Stomach (tissue), 9 donors: ENCODE measurements around the gene SGCG. TPM values are rescaled to one million over a fixed set of nuclear protein-coding genes. Genes with fewer than 3 reads are reported as not detected.
A peak's percentile ranks its signal among the peaks of the same experiment; 100 is the strongest.

Source experiments
- DNase-seq, 2 donors: peaks; one replicate each; pipeline versions ENCODE4 v3.0.0 to v3.0.0-alpha.2; 2013 to 2019
- H3K27ac ChIP-seq, 5 donors: fragments of 200-600 bp in 4 of 5; sonication (generic) in 4 of 5; one replicate each; pipeline ENCODE4 v1.5.1; 2013 to 2019; ENCODE audit warnings: mild to moderate bottlenecking in 1 of 5, moderate library complexity in 1 of 5
- H3K27me3 ChIP-seq, 3 donors: fragments of 200-600 bp; sonication (generic); one replicate each; pipeline ENCODE4 v1.5.1; 2017 to 2019; ENCODE audit warnings: mixed run types in 1 of 3
- H3K36me3 ChIP-seq, 4 donors: fragments of 200-600 bp; sonication (generic); 1 replicate in 3 of 4; 2 replicates in 1 of 4; pipeline ENCODE4 v1.5.1; 2016 to 2019
- H3K4me1 ChIP-seq, 4 donors: fragments of 200-600 bp; sonication (generic); one replicate each; pipeline ENCODE4 v1.5.1; 2016 to 2019
- H3K4me3 ChIP-seq, 4 donors: fragments of 200-600 bp; sonication (generic) in 3 of 4; one replicate each; pipeline ENCODE4 v1.5.1; 2016 to 2019; ENCODE audit warnings: mild to moderate bottlenecking in 1 of 4
- H3K9me3 ChIP-seq, 4 donors: fragments of 200-600 bp; sonication (generic); one replicate each; pipeline ENCODE4 v1.5.1; 2016 to 2019
- EP300 ChIP-seq: sonication (generic); formaldehyde crosslinking; IDR thresholded peaks from one replicate; pipeline ENCODE4 v1.6.1; 2017; ENCODE audit warnings: antibody characterized with exemption
- POLR2A ChIP-seq, 4 donors: fragments of 450-650 bp; IDR thresholded peaks; one replicate each; pipeline ENCODE4 v1.6.1; 2016; ENCODE audit warnings: antibody characterized with exemption in 4 of 4, control low read depth in 2 of 4, mild to moderate bottlenecking in 1 of 4, moderate library complexity in 1 of 4
- POLR2AphosphoS5 ChIP-seq, 3 donors: sonication (generic); formaldehyde crosslinking; IDR thresholded peaks; one replicate each; pipeline ENCODE4 v1.6.1; 2016; ENCODE audit warnings: antibody characterized with exemption in 3 of 3
- WGBS, 5 donors: extraction: QIAGEN DNeasy Blood & Tissue Kit in 3 of 5; methylation state at CpG; one replicate each; pipeline versions ENCODE4 v1.1.5 to v1.1.7; 2013 to 2018; 5-methylcytosine and 5-hydroxymethylcytosine counted together
- intact Hi-C: fragments of 100-400 bp; cut with DNase I; formaldehyde crosslinking; loops from one replicate; pipeline ENCODE4 v1.15.1; 2023; ENCODE audit warnings: low total_unique reads
- polyA plus RNA-seq, 3 donors: library from polyadenylated mRNA; stranded (reverse); fragments of 200-250 nt; gene quantifications; one replicate each; pipeline ENCODE4 v1.2.3, GENCODE V29; 2013
- total RNA-seq, 5 donors: library from RNA; depleted of rRNA; stranded (reverse); fragments of >200 nt; gene quantifications; one replicate each; pipeline versions ENCODE4 v1.1.0 to v1.2.3, GENCODE V29; 2014 to 2016
- TF ChIP-seq, protein P1 (sequence below), 7 experiments: fragments of 450-650 bp in 4 of 7; fragments of 200-600 bp in 3 of 7; sonication (generic) in 3 of 7; IDR thresholded peaks; one replicate each; pipeline ENCODE4 v1.5.1; 2016 to 2019; ENCODE audit warnings: antibody characterized with exemption in 7 of 7, control low read depth in 2 of 7, mild to moderate bottlenecking in 1 of 7
- donor health status: healthy with polysubstance abuse.
- donor health status: Bipolar disorder and iron deficiency.
- donor health status: healthy.

Gene SGCG
- total and polyA plus RNA-seq, 8 donors = 0.15 to 3.5 (median 0.92) TPM; not detected in 5

GRCh38 chr13:23349161-23349897, 168.6 kb downstream of the SGCG start:
- H3K27ac ChIP-seq = no peak overlapping the region

DNA sequence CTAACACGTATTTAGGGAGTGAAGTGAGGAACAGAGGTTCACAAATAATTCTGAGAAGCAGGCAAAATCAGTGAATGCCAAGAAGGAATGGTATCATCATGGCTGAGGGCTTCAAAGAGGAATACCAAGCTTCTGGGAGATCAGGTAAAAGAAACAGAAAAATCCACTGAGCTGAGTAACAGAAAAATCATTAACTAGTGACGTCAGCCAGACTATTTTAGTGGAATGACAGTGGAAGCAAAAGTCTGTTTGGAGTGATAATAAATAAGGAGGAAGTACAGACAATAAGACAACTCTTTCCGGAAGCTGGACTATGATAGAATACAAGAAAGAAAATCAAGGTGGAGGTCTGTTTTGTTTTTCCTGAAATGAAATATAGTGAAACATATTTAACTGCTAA, 169.2 kb downstream of the SGCG start:
- Histone ChIP-seq H3K27me3 (no peaks in the 10 kb centered on the region), H3K4me3 (no peak overlapping the region), H3K9me3 (no peaks in the 10 kb centered on the region), H3K27ac (no peak overlapping the region), H3K36me3 (peaks cover 2 to 69% (median 33%) of the 10 kb centered on the region in 4 donors), H3K4me1 (peaks cover 0 to 9% (median 4%) of the 10 kb centered on the region in 4 donors)
- intact Hi-C loops = no loop called here
- 77 to 83% (median 82%) methylated on average over 3 of the region's 3 CpGs for WGBS, 5 donors
- TF ChIP-seq POLR2AphosphoS5 (IDR thresholded peaks at IDR 0.05) = no peak
- TF ChIP-seq EP300 = no peak
- TF ChIP-seq, protein P1, sequence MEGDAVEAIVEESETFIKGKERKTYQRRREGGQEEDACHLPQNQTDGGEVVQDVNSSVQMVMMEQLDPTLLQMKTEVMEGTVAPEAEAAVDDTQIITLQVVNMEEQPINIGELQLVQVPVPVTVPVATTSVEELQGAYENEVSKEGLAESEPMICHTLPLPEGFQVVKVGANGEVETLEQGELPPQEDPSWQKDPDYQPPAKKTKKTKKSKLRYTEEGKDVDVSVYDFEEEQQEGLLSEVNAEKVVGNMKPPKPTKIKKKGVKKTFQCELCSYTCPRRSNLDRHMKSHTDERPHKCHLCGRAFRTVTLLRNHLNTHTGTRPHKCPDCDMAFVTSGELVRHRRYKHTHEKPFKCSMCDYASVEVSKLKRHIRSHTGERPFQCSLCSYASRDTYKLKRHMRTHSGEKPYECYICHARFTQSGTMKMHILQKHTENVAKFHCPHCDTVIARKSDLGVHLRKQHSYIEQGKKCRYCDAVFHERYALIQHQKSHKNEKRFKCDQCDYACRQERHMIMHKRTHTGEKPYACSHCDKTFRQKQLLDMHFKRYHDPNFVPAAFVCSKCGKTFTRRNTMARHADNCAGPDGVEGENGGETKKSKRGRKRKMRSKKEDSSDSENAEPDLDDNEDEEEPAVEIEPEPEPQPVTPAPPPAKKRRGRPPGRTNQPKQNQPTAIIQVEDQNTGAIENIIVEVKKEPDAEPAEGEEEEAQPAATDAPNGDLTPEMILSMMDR (IDR thresholded peaks at IDR 0.05) = no peak
- no peak for DNase-seq

More at GRCh38 chr13:23349161-23349897, 168.6 kb downstream of the SGCG start:
- H3K4me3 ChIP-seq = no peak overlapping the region
- TF ChIP-seq POLR2AphosphoS5 (IDR thresholded peaks at IDR 0.05) (no peak), EP300 (no peak), POLR2A (IDR thresholded peaks at IDR 0.05) (no peak)
- TF ChIP-seq, protein P1 (IDR thresholded peaks at IDR 0.05) = no peak
- DNase-seq = no peak
- intact Hi-C loops = no loop called here
- peaks cover 0 to 10% (median 4%) of the 10 kb centered on the region in 4 donors for H3K4me1 ChIP-seq
- WGBS, 5 donors = 94 to 99% (median 98%) methylated on average over 4 of the region's 4 CpGs
- H3K9me3 ChIP-seq = no peaks in the 10 kb centered on the region
- H3K27me3 ChIP-seq = no peaks in the 10 kb centered on the region
- H3K36me3 ChIP-seq = peaks cover 0 to 62% (median 26%) of the 10 kb centered on the region in 4 donors

DNA sequence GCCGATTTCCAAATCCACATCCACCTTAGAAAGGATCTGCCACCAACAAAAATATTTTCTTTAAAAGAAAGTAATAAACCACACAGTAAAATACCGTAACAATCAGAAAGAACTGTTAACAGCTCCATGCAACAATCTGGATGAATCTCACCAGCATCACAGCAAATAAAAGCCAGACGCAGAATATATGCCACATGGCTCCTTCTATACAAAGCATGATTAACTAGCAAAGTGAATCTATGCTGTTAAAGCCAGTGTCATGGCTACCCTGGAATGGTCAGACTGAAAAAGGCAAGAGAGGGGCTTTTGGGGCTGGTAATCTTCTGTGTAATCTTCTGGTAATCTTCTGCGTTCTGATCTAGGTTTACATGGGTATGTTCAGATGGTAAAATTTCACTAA, 171.4 kb downstream of the SGCG start:
- WGBS, 5 donors = 65 to 83% (median 74%) methylated on average over 4 of the region's 4 CpGs
- H3K27me3 ChIP-seq = no peaks in the 10 kb centered on the region
- peaks cover 8 to 76% (median 49%) of the 10 kb centered on the region in 4 donors for H3K36me3 ChIP-seq
- DNase-seq = peak in 1 of 2 donors; percentile 12
- H3K9me3 ChIP-seq = no peaks in the 10 kb centered on the region
- H3K27ac ChIP-seq = no peak overlapping the region
- TF ChIP-seq, protein P1 (IDR thresholded peaks at IDR 0.05) = no peak
- TF ChIP-seq EP300 = no peak
- TF ChIP-seq POLR2A (IDR thresholded peaks at IDR 0.05) = no peak
- no peak for TF ChIP-seq POLR2AphosphoS5 (IDR thresholded peaks at IDR 0.05)
- intact Hi-C loops = no loop called here
- H3K4me3 ChIP-seq = no peak overlapping the region
- H3K4me1 ChIP-seq = peaks cover 0 to 8% (median 3%) of the 10 kb centered on the region in 4 donors

DNA sequence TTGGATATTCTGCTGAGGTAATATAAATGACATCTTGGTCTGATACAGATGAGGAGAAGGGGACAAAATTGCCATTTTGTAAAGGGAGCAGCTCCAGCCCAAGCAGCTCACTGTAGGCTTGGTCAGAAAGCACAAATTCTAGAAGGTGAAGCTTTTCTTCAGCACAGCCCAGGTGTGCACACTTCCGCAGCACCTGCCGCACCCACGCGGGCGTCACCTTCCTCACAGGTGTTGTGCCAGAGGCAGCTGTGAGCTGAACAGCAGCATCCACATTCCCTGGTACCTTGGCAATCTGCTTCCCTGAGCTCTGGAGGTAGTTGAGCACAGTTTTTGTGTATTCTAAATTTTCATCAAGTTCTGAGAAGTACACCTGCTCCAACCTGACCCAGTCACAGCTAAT, 173.7 kb downstream of the SGCG start:
- H3K4me3 ChIP-seq = no peak overlapping the region
- 85 to 96% (median 92%) methylated on average over 5 of the region's 5 CpGs for WGBS, 5 donors
- DNase-seq = no peak
- H3K4me1 ChIP-seq = no peaks in the 10 kb centered on the region
- no peak overlapping the region for H3K27ac ChIP-seq
- no peaks in the 10 kb centered on the region for H3K27me3 ChIP-seq
- intact Hi-C loops = no loop called here
- peaks cover 8 to 74% (median 62%) of the 10 kb centered on the region in 4 donors for H3K36me3 ChIP-seq
- no peaks in the 10 kb centered on the region for H3K9me3 ChIP-seq
- TF ChIP-seq POLR2AphosphoS5 (IDR thresholded peaks at IDR 0.05) (no peak), EP300 (no peak), POLR2A (IDR thresholded peaks at IDR 0.05) (no peak)
- TF ChIP-seq, protein P1 (IDR thresholded peaks at IDR 0.05) = no peak
